ENCODE measurements around the gene FANCE. TPM values are rescaled to one million over a fixed set of nuclear protein-coding genes. Genes with fewer than 3 reads are reported as not detected.

The FANCE gene
- total RNA-seq, 6 donors from 2014 or later: 6.1 to 13.3 (median 9.3) TPM

- Histone ChIP-seq H3K27ac (peak overlapping the region in 1 of 4 donors; percentile 92), H3K9me3 (no peaks in the 10 kb centered on the region), H3K27me3 (no peaks in the 10 kb centered on the region), H3K4me1 (peaks cover 17 to 35% (median 20%) of the 10 kb centered on the region in 4 donors), H3K4me3 (peak overlapping the region in 1 of 4 donors; percentile 69), H3K36me3 (peaks cover 3 to 57% (median 34%) of the 10 kb centered on the region in 4 donors)
- TF ChIP-seq POLR2A (IDR thresholded peaks at IDR 0.05) (no peak), CTCF (IDR thresholded peaks at IDR 0.05) (no peak), POLR2AphosphoS5 (IDR thresholded peaks at IDR 0.05) (no peak), EP300 (IDR thresholded peaks at IDR 0.05) (no peak)
- DNase-seq (no peak), ATAC-seq (ENCODE audit: low FRiP score in 2 of 2) (no peak)
- 67 to 77% methylated on average over 1 to 3 of the region's 3 CpGs for WGBS, 2 donors
Measured at GRCh38 chr6:35470663-35471120, 18.6 kb downstream of the FANCE start.

DNA sequence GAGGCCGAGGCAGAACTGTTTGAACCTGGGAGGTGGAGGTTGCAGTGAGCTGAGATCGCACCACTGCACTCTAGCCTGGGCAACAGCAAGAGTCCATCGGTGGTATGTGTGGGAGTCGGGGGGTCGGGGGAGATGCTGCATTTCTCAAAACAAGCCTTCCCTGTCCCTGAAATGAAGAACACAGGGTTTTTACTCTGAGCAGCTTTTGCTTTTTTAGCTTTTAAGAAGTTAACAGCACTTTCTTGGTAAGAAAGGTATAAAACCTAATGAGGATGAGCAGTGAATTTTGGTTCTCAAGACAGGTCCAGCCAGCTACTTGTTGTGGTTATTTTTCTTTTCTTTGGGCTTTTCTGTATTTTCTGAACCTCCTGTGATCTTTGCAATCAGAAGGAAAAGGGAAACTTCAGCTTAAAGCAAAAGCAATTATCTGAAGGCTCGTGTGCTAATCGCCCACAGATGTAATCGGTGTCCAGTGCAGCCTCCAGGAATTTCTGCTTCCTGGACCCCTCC lies 19.8 kb downstream of the FANCE start:
- H3K4me1 ChIP-seq: peaks cover 17 to 35% (median 20%) of the 10 kb centered on the region in 4 donors
- ATAC-seq (ENCODE audit: low FRiP score in 2 of 2) (no peak), DNase-seq (no peak)
- H3K27me3 ChIP-seq: no peaks in the 10 kb centered on the region
- TF ChIP-seq POLR2AphosphoS5 (IDR thresholded peaks at IDR 0.05) (no peak), POLR2A (IDR thresholded peaks at IDR 0.05) (no peak), EP300 (IDR thresholded peaks at IDR 0.05) (no peak), CTCF (IDR thresholded peaks at IDR 0.05) (no peak)
- 66 to 72% methylated on average over 8 of the region's 8 CpGs for WGBS, 2 donors
- no peak overlapping the region for H3K4me3 ChIP-seq
- peak overlapping the region in 2 of 4 donors; percentile 10 to 18 for H3K27ac ChIP-seq
- no peaks in the 10 kb centered on the region for H3K9me3 ChIP-seq
- H3K36me3 ChIP-seq: peaks cover 3 to 64% (median 36%) of the 10 kb centered on the region in 4 donors

- Histone ChIP-seq H3K36me3 (peaks cover 3 to 69% (median 40%) of the 10 kb centered on the region in 4 donors), H3K27ac (no peak overlapping the region), H3K4me3 (no peak overlapping the region), H3K27me3 (no peaks in the 10 kb centered on the region), H3K9me3 (no peaks in the 10 kb centered on the region), H3K4me1 (peaks cover 12 to 35% (median 16%) of the 10 kb centered on the region in 4 donors)
- WGBS, 2 donors: 90% methylated on average over 8 to 9 of the region's 9 CpGs
- no peak for TF ChIP-seq POLR2A (IDR thresholded peaks at IDR 0.05)
- TF ChIP-seq EP300 (IDR thresholded peaks at IDR 0.05): no peak
- no peak for TF ChIP-seq POLR2AphosphoS5 (IDR thresholded peaks at IDR 0.05)
- no peak for TF ChIP-seq CTCF (IDR thresholded peaks at IDR 0.05)
- ATAC-seq (ENCODE audit: low FRiP score in 2 of 2) (no peak), DNase-seq (no peak)
Measured at GRCh38 chr6:35473075-35473849, 21.1 kb downstream of the FANCE start.

DNA sequence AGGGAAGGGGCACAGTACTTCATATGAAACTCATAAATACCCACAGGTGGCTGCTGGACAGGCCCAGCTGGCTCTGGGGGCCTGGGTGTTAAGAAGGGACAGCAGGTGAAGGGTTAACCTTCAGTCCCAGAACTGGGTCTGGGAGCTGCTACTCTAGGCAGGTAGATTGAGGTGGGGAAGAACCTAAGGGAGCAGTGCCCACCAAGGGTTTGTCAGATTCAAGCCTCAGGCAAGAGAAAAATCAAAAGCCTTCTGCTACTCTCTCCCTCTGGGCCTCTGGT lies 21.7 kb downstream of the FANCE start:
- Histone ChIP-seq H3K36me3 (peaks cover 3 to 75% (median 41%) of the 10 kb centered on the region in 4 donors), H3K4me1 (peaks cover 12 to 33% (median 16%) of the 10 kb centered on the region in 4 donors), H3K27me3 (no peaks in the 10 kb centered on the region), H3K4me3 (no peak overlapping the region), H3K27ac (no peak overlapping the region), H3K9me3 (no peaks in the 10 kb centered on the region)
- no peak for ATAC-seq (ENCODE audit: low FRiP score in 2 of 2)
- DNase-seq: no peak
- TF ChIP-seq POLR2A (IDR thresholded peaks at IDR 0.05) (no peak), POLR2AphosphoS5 (IDR thresholded peaks at IDR 0.05) (no peak), EP300 (IDR thresholded peaks at IDR 0.05) (no peak), CTCF (IDR thresholded peaks at IDR 0.05) (no peak)
